NCI-H2029 (cell line): Measurements from ENCODE around the gene ZDHHC13.
A peak's percentile ranks its signal among the peaks of the same experiment; 100 is the strongest.
"Not testable (repeated sequence)": the region's sequence is repeated elsewhere in the genome, so short reads cannot be mapped to it uniquely, and the experiment has no call there.

ENCODE experiments used
- DNase-seq: peaks from one replicate; lab custom pipeline; 2025; lab: John Stamatoyannopoulos, UW

Gene ZDHHC13

GRCh38 chr11:19101796-19102520 is 15.0 kb upstream of the ZDHHC13 start:
- DNase-seq, result peak; percentile 56

GRCh38 chr11:19102521-19102900 is 14.5 kb upstream of the ZDHHC13 start:
- DNase-seq, result no peak

- no peak for DNase-seq
Observed at GRCh38 chr11:19105011-19105410, 12.0 kb upstream of the ZDHHC13 start.

GRCh38 chr11:19107125-19107524 is 9.8 kb upstream of the ZDHHC13 start:
- DNase-seq, result no peak

GRCh38 chr11:19110295-19110694 is 6.7 kb upstream of the ZDHHC13 start:
- peak; percentile 38 for DNase-seq

- no peak for DNase-seq
Observed at GRCh38 chr11:19111809-19112208, 5.2 kb upstream of the ZDHHC13 start.

GRCh38 chr11:19116276-19116970 is 545 bp upstream of the ZDHHC13 start:
- DNase-seq, result no peak

- no peak for DNase-seq
Observed at GRCh38 chr11:19117760-19118097, 761 bp downstream of the ZDHHC13 start.

- no peak for DNase-seq
Observed at GRCh38 chr11:19121646-19122045, 4.7 kb downstream of the ZDHHC13 start.

GRCh38 chr11:19122960-19123615 is 6.1 kb downstream of the ZDHHC13 start:
- no peak for DNase-seq

- DNase-seq, result not testable (repeated sequence)
Observed at GRCh38 chr11:19126562-19127325, 9.8 kb downstream of the ZDHHC13 start.

- no peak for DNase-seq
Observed at GRCh38 chr11:19134004-19134403, 17.0 kb downstream of the ZDHHC13 start.

- not testable (repeated sequence) for DNase-seq
Observed at GRCh38 chr11:19136884-19137283, 19.9 kb downstream of the ZDHHC13 start.

- no peak for DNase-seq
Observed at GRCh38 chr11:19145319-19145718, 28.4 kb downstream of the ZDHHC13 start.

- DNase-seq, result no peak
Observed at GRCh38 chr11:19156892-19157291, 39.9 kb downstream of the ZDHHC13 start.

- no peak for DNase-seq
Observed at GRCh38 chr11:19160847-19161246, 43.9 kb downstream of the ZDHHC13 start.

- DNase-seq, result no peak
Observed at GRCh38 chr11:19161651-19162050, 44.7 kb downstream of the ZDHHC13 start.

- DNase-seq, result no peak
Observed at GRCh38 chr11:19162951-19163505, 46.1 kb downstream of the ZDHHC13 start.

GRCh38 chr11:19163617-19164016 is 46.6 kb downstream of the ZDHHC13 start:
- no peak for DNase-seq

GRCh38 chr11:19164230-19164855 is 47.4 kb downstream of the ZDHHC13 start:
- DNase-seq, result peak; percentile 78

GRCh38 chr11:19164881-19165280 is 47.9 kb downstream of the ZDHHC13 start:
- DNase-seq, result no peak

GRCh38 chr11:19168090-19168489 is 51.1 kb downstream of the ZDHHC13 start:
- DNase-seq, result peak; percentile 6
